Colon (tissue), 2 donors: ENCODE results near the gene THNSL1.
"Not testable (repeated sequence)": the region's sequence is repeated elsewhere in the genome, so short reads cannot be mapped to it uniquely, and the experiment has no call there.

ENCODE experiments used
- FAIRE-seq: peaks from 2 replicates; lab custom pipeline; 2012; peaks lifted over from hg19 to GRCh38; lab: Jason Lieb, UNC
- donor health status: control.
- donor health status: control.

Gene THNSL1

GRCh38 chr10:25011591-25011990, 4.8 kb upstream of the THNSL1 start:
- FAIRE-seq = not testable (repeated sequence)

DNA sequence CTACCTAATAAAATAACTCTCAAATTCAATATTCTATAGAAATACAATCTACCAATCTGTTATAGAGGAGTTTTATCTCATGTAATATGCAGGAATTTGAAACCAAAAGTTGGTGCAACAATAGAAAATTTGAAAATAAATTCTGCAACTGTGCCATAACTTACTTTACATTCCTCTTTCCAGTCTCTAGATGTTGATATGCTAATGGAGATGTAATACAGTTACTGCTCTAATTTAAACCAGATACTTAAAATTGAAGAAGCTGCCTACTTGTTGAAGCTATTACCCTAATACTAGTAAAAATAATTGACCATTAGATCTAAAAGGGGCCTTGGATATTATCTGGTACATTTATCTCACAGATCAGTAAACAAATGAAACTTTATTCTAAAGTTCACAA, 1.8 kb upstream of the THNSL1 start:
- FAIRE-seq = no peak

GRCh38 chr10:25015828-25016375, 510 bp upstream of the THNSL1 start, which contains the start of gene ENKUR:
ENKUR (minus strand) TSS chr10:25016158; CDS start chr10:25015936, 222 bp downstream.
- FAIRE-seq = no peak

DNA sequence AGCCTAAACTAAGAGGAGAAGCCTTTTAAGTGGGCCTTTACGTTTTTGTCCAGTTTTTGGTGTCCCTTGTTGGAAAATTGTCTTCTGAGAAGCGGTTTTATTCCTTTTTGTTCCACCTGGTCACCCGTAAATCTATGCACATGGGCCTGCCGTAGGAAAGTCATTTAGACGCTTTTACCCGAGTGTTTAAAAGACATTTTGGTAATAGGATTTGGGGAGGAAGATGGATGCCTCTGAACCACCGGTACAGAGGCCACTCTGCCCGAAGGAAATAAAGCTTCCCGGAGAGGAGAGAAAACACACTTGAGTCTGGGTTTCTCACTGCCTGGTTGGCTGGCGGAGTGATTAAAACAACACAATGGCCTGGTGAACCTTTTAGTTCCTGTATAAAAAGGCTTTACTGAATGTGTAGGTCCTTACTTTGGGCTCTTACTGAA, 760 bp downstream of the THNSL1 start:
- FAIRE-seq = no peak

DNA sequence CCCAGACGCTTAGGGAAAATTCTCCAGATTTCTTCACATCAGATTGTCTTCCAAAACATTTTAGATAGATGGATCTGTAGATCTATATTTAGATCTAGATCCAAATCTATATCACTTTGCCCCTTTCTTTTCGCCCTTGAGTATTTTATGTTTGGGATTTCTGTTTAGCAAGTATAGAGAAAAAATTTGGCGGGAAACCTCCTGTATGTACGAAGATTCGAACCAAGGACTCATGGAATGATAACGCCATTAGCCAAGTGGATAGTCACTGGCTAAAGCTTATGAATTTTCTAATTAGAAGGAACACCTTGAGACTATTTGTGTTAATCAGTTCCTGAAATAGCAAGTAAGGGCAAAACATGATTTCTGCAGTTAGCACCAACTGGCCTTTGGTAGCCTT, 1.2 kb downstream of the THNSL1 start:
- no peak for FAIRE-seq

GRCh38 chr10:25018703-25019102, 2.3 kb downstream of the THNSL1 start:
- FAIRE-seq = no peak

- FAIRE-seq = no peak
Observed at GRCh38 chr10:25023278-25023677, 6.9 kb downstream of the THNSL1 start.

GRCh38 chr10:25024528-25024927, 8.1 kb downstream of the THNSL1 start:
- no peak for FAIRE-seq

- FAIRE-seq = peak; percentile 75
Observed at GRCh38 chr10:25026463-25026862, 10.1 kb downstream of the THNSL1 start.

DNA sequence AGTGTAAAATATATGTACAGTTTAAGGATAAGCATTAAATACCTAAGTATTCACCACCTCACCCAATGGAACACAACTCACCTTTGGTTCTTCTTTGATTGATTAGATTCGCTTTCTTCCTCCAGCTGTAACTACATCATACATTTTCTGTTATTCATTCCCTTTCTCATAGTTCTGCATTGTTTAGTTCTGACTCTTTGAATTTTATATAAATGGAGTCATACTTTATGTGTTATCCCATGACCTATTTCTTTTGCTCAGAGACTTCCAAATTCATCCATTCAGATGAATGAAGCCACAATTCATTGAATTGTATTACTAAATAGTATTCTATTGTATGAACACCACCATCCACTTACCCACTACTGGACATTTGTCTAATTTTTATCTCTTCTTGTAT, 12.3 kb downstream of the THNSL1 start:
- FAIRE-seq = no peak

- no peak for FAIRE-seq
Observed at GRCh38 chr10:25029519-25029918, 13.1 kb downstream of the THNSL1 start.

- FAIRE-seq = no peak
Observed at GRCh38 chr10:25036381-25036780, 20.0 kb downstream of the THNSL1 start.

DNA sequence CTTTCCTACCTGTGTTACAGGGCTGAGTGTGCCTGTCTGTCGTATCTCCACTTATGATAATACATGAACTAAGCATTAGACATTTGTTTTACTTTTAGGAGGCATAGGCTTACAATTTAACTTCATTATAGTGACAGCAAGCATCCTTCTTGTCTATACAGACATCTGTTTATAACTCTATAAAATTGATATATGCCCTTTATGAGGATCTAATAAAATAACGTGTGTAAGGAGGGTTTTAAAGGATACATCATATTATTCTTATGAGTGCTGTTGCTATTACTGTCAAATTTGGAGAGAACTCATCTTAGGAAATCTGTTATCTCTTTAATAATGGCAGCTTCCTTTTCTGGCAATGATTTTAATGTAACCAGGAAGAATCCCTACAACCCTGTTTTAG, 21.9 kb downstream of the THNSL1 start:
- FAIRE-seq = no peak

DNA sequence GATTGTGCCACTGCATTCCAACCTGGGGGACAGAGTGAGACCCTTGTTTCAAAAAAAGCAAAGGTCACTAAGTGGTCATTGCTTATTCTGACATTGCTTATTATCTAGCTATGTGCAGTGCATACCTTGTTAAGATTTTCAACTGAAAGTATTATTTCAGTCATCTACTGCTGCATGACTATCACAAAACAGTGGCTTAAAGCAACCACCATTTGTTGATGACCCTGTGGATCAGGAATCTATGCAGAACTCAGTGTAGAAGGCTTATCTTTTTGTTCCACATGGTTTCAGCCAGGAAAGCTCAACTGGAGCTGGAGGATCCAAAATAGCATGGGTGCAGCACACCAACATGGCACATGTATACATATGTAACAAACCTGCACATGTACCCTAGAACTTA, 23.1 kb downstream of the THNSL1 start:
- no peak for FAIRE-seq

- FAIRE-seq = no peak
Observed at GRCh38 chr10:25046641-25047040, 30.2 kb downstream of the THNSL1 start.

DNA sequence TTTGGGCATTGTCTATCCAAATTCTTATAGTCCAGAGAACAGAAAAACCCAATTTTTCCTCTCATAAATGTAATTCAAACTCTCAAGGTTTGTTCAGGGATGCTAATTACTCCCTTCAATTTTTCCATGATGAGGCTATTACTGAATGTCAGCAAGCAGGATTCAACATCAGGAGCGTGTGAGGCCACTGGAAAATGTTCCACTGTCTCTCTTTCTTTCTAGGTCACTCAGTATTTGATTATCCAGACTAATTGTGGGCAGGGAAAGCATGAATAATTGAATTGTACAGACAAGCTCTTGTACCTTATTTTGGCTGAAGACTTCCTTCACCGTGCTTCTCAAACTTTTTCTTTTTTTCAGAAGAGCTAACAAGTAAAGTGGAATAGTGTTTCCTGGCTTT, 30.7 kb downstream of the THNSL1 start:
- FAIRE-seq = no peak

- no peak for FAIRE-seq
Observed at GRCh38 chr10:25047591-25048301, 31.3 kb downstream of the THNSL1 start.

- FAIRE-seq = no peak
Observed at GRCh38 chr10:25048450-25048849, 32.0 kb downstream of the THNSL1 start.

- no peak for FAIRE-seq
Observed at GRCh38 chr10:25049966-25050365, 33.6 kb downstream of the THNSL1 start.

GRCh38 chr10:25050402-25050801, 34.0 kb downstream of the THNSL1 start:
- no peak for FAIRE-seq

DNA sequence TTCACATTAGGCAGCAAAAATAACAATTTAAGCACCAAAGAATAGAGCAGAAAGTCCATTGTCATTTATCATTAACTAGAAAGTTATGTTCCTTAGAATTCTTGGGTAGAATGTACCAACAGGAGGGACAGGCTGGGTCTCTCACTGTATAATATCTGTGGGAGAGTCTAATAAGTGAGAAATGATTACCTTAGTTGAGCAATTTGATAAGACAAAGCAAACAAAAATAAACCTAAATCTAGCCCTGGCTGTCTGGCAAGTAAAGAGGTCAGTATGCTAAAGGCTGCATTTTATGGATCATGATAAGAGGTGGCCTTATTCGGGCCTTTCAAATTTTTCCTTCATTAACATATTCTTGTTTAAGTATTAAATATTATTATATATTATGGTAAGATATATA, 35.6 kb downstream of the THNSL1 start:
- FAIRE-seq = no peak

DNA sequence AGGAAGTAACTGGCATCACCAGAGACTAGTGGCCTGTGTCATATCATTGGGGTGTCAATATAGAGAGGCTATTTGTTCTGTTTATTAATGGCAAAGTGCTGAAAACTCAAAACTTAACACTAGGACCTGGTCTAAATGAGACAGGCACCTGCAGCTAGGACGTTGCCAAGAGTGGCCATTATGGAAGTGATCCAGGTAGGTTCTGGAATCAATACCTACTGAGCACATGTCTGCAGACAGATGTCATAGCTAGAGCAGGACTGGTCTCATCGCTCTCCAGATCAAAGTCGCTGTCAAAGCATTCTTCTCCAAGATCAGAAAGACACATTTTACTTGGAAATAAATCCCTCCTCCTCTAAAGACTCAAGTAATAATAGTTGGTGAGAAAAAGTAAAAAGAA, 40.3 kb downstream of the THNSL1 start:
- no peak for FAIRE-seq

GRCh38 chr10:25057886-25058285, 41.5 kb downstream of the THNSL1 start:
- FAIRE-seq = no peak

DNA sequence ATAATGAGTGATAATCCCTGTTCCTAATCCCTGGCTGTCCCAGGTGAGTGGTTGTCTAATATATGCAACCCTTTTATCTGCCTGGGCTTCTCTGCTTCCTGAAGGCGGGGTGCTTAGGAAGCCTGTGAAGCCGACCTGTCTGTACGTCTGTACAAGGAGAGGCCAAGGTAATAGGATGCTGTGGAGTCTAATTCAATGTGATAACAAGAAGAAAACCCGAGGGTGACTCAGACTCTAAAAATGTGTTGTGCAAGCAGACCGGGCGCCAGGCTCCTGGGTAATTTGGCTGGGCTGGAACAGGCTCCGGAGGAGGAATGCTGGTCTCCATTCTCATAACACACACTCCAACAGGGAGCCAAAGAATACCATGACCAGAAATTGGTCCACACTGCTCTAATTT, 43.6 kb downstream of the THNSL1 start:
- FAIRE-seq = no peak
